ENCODE measurements around the gene TTC16.

The TTC16 gene

GRCh38 chr9:127679506-127679905 is 36.4 kb upstream of the TTC16 start:
- no peak for DNase-seq (ENCODE audit: low spot score)
- TF ChIP-seq, protein P1, sequence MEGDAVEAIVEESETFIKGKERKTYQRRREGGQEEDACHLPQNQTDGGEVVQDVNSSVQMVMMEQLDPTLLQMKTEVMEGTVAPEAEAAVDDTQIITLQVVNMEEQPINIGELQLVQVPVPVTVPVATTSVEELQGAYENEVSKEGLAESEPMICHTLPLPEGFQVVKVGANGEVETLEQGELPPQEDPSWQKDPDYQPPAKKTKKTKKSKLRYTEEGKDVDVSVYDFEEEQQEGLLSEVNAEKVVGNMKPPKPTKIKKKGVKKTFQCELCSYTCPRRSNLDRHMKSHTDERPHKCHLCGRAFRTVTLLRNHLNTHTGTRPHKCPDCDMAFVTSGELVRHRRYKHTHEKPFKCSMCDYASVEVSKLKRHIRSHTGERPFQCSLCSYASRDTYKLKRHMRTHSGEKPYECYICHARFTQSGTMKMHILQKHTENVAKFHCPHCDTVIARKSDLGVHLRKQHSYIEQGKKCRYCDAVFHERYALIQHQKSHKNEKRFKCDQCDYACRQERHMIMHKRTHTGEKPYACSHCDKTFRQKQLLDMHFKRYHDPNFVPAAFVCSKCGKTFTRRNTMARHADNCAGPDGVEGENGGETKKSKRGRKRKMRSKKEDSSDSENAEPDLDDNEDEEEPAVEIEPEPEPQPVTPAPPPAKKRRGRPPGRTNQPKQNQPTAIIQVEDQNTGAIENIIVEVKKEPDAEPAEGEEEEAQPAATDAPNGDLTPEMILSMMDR (IDR thresholded peaks at IDR 0.05; ENCODE audit: extremely low read depth, insufficient read depth, missing control alignments) = no peak
- in situ Hi-C loops (cut with MboI; ENCODE audit: low pct_unique_long_range_greater_than_20kb, low sequenced_read_pairs, unreplicated experiment) = no loop called here

DNA sequence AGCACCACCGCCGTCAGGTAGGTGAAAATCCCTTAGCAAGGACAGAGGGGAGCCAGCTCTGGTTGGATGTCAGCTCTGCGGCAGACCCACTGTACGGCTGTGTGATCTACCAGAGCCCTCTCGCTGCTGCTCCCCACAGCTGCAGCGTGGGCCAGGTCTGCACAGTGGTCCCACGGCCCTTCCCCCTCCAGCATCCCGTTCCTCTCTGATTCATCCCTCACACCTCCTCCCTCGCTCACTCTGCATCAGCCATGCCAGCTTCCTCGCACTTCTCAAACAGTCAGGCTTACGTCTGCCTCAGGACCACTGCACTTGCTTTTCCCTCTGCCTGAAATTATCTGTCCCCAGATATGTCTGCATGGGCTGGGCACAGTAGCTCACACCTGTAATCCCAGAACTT is 35.7 kb upstream of the TTC16 start:
- TF ChIP-seq, protein P1 (IDR thresholded peaks at IDR 0.05; ENCODE audit: extremely low read depth, insufficient read depth, missing control alignments) = no peak
- in situ Hi-C loops (cut with MboI; ENCODE audit: low pct_unique_long_range_greater_than_20kb, low sequenced_read_pairs, unreplicated experiment) = no loop called here
- no peak for DNase-seq (ENCODE audit: low spot score)

- TF ChIP-seq, protein P1 (IDR thresholded peaks at IDR 0.05; ENCODE audit: extremely low read depth, insufficient read depth, missing control alignments) = no peak
- in situ Hi-C loops (cut with MboI; ENCODE audit: low pct_unique_long_range_greater_than_20kb, low sequenced_read_pairs, unreplicated experiment) = no loop called here
- no peak for DNase-seq (ENCODE audit: low spot score)
Measured at GRCh38 chr9:127680846-127681245, 35.0 kb upstream of the TTC16 start.

DNA sequence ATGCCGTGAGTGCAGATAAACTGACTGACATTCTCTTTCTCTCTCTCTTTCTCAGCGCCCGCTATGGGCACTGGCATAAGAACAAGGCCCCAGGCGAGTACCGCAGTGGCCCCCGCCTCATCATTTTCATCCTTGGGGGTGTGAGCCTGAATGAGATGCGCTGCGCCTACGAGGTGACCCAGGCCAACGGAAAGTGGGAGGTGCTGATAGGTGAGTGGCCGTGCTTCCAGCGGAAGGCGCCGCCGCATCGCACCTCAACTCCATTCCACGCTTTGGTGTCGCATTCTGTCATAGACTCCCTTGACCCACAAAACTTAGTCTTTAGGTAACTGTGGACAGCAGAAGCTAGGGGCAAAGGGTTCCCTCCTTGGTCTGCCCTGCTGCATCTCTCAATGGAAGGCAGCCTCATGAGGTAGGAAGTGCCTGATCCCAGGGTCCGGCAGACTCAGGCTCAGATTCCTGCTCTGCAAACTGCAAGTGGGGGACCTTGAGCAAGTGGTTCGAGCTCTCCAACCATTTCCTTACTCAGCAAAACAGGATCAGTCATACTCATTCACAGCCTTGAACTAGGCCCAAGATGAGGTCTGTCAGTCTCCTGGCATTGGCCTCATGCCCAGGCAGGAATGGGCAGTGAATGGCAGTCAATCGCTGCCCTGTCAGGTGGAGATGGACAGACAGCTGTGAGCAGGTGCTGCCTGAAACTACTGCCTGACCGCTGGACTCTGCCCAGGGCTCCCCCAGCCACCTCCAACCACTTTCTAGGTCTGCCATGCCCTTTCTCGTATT is 33.3 kb upstream of the TTC16 start:
- TF ChIP-seq, protein P1 (IDR thresholded peaks at IDR 0.05; ENCODE audit: extremely low read depth, insufficient read depth, missing control alignments) = no peak
- DNase-seq (ENCODE audit: low spot score) = no peak
- in situ Hi-C loops (cut with MboI; ENCODE audit: low pct_unique_long_range_greater_than_20kb, low sequenced_read_pairs, unreplicated experiment) = no loop called here

DNA sequence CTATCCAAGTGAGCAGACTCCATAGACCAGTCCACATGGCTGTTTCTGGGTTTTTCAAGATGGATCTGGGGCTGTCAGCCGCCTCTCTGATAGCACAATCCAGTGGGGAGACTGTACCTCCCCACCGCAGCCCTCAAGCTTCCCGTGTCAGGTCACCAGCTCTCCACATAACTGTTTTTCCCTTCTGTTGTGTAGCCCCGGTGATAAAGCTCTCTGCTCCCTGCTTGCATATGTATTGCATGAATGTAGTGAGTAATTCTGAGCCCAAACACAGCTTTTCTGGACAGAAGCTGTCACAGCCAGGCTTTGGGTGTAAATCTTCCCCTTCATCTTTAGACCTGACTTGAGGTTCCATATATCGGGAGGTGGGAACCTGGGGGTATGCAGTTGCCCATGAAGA is 32.2 kb upstream of the TTC16 start:
- in situ Hi-C loops (cut with MboI; ENCODE audit: low pct_unique_long_range_greater_than_20kb, low sequenced_read_pairs, unreplicated experiment) = no loop called here
- TF ChIP-seq, protein P1 (IDR thresholded peaks at IDR 0.05; ENCODE audit: extremely low read depth, insufficient read depth, missing control alignments) = no peak
- no peak for DNase-seq (ENCODE audit: low spot score)

DNA sequence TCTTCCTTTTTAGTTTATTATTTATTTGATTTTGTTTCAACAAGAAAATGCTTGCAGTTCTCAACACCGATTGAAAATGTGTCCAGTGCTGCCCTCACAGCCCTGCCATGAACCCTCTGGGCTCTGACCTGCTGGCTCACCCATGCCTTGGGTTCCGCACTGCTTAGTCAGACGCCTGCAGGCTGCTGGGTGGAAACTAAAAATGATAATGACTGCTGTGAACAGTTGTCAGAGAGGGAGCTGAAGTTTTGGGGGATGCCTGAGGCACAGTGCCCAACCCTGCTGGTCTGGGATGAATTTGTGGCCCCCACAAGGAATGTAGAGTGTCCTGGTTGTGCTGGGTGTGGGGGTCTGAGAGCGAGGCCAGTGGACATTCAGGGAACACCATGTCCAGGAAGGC is 31.3 kb upstream of the TTC16 start:
- in situ Hi-C loops (cut with MboI; ENCODE audit: low pct_unique_long_range_greater_than_20kb, low sequenced_read_pairs, unreplicated experiment) = no loop called here
- TF ChIP-seq, protein P1 (IDR thresholded peaks at IDR 0.05; ENCODE audit: extremely low read depth, insufficient read depth, missing control alignments) = no peak
- DNase-seq (ENCODE audit: low spot score) = no peak
